Measurements from ENCODE around the gene STK33.

Gene STK33

DNA sequence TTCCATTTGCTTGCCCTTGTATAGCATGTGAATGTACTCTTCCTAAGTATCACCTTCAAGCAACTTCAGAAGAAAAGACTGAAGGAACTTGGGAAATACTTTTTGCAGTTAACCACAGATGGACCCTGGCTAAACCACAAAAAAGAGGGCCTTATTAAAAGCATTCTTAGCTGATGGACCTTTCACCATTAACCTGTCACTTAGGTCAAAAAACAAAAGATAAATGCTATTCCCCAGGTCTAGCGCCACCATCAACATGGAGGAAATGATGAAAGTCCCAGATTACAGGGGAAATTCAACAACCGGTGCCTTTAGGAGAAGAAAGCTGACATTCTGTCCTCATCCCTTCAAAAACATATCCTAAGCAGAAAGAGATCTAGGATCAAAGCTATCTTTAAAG lies 29.5 kb downstream of the STK33 start:
- in situ Hi-C loops (cut with MboI; ENCODE audit: low pct_unique_long_range_greater_than_20kb, low sequenced_read_pairs), result loop anchor here (25.0 kb wide), 1 partner anchor 327 kb away; no protein-coding TSS in a partner anchor
- no peak for DNase-seq

DNA sequence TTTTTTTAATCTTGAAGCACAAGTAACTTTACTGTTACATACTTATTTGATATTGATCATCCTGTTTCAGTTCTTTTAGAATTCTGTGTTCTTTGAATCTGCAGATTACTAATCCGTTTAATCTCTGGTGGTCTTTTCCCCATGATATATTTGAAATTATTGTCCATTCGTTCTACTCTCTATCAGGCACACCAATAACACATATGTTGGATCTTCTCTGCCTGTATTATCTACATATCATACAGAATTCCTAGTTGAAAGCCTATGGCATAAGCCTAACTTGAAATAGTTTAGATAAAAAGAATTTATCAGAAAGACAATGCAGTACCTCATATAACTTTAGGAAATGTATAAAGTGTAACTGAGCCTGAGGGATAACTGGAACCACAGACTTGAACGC lies 32.6 kb downstream of the STK33 start:
- in situ Hi-C loops (cut with MboI; ENCODE audit: low pct_unique_long_range_greater_than_20kb, low sequenced_read_pairs), result loop anchor here (25.0 kb wide), 1 partner anchor 324 kb away; no protein-coding TSS in a partner anchor
- no peak for DNase-seq

DNA sequence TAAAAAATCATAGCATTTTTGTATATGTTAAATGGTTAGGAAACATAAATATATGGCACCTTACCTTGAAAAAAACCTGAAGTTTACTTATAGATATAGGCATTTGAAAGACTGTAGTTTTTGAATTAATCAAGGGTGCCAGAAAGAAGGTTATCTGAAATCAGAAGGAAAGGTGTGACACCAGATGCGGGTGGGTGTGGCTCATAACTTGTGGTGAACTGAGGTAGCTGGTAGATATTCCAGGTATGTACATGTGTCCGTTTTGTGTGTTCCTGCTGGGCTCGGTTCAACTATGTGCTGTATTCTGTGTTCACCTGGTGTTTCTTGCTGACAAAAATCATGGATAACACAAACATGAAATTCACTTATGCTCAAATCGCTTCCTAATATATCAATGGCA lies 35.6 kb downstream of the STK33 start:
- DNase-seq, result no peak
- in situ Hi-C loops (cut with MboI; ENCODE audit: low pct_unique_long_range_greater_than_20kb, low sequenced_read_pairs), result loop anchor here (25.0 kb wide), 1 partner anchor 321 kb away; no protein-coding TSS in a partner anchor

DNA sequence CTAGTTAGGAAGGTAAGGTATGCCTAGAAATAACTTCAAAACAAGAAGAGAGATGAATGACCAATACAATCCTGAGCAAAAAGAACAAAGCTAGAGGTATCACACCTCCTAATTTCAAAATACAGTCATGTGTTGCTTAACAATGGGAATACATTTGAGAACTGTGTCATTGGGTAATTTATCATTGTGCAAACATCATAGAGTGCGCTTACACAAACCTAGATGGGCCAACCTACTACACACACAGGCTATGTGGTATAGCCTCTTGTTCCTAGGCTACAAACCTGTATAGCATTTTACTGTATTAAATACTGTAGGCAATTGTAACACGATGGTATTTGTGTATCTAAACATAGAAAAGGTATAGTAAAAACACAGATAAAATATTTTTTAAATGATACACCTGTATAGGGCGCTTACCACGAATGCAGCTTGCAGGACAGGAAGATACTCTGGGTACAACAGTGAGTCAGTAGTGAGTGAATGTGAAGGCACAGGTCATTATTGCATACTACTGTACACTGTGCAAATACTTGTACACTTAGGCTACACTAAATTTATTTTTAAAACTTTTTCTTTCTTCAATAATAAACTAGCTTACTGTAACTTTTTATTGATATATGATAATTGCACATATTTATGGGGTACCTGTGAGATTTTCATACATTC lies 48.2 kb downstream of the STK33 start:
- no peak for DNase-seq

DNA sequence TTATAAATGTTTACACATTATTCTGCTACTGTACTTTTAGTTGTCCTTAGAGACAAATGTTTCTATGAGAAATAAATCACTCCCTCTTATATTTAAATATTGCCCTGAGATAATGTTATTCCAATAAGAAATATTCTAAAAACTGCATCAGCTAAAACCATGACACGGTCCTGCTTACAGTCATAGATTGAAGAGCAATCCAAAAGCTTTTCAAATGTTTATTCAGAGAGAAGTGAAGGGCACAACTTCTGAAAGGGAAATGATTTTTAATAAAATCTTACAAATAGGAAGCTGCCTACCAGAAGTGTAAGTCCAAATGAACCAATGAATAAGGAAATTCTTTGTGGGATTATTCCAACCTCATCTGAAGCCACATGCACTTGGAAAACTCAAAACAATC lies 49.2 kb downstream of the STK33 start:
- no peak for DNase-seq
- in situ Hi-C loops (cut with MboI; ENCODE audit: low pct_unique_long_range_greater_than_20kb, low sequenced_read_pairs), result no loop called here

More for the DNA sequence above, 48.2 kb downstream of the STK33 start:
- in situ Hi-C loops (cut with MboI; ENCODE audit: low pct_unique_long_range_greater_than_20kb, low sequenced_read_pairs), result no loop called here

DNA sequence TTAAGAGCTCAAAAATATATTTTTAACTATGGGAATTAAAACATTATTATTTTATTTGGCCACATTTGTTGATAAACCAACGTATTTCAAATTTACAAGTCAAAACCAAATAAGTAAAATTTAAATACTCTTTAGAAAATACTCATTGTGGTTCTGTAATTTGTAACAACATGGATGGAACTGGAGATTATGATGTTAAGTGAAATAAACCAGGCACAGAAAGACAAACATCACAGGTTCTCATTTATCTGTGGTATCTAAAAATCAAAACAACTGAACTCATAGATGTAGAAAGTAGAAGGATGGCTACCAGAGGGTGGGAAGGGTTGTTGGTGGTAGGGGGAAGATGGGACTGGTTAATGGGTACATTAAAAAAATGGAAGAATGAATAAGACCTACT lies 50.8 kb downstream of the STK33 start:
- in situ Hi-C loops (cut with MboI; ENCODE audit: low pct_unique_long_range_greater_than_20kb, low sequenced_read_pairs), result no loop called here
- DNase-seq, result no peak

DNA sequence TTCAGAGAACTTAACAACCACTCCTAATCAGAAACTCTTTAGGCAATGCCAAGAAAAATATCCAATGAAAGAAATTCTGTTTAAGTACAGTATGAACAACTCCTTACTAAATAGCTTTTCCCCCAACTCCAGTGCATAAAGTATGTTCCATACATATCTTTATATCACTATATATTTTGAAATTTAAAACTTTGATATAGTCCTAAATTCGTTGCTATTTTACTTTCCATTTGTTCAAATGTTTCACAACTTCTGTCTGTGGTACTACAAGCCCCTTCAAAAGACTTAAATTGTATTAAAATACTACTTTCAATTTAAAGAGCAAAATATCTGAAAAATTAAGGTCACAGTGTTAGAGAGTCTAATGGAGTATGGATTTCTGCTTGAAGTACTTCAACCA lies 52.6 kb downstream of the STK33 start:
- in situ Hi-C loops (cut with MboI; ENCODE audit: low pct_unique_long_range_greater_than_20kb, low sequenced_read_pairs), result no loop called here
- no peak for DNase-seq

DNA sequence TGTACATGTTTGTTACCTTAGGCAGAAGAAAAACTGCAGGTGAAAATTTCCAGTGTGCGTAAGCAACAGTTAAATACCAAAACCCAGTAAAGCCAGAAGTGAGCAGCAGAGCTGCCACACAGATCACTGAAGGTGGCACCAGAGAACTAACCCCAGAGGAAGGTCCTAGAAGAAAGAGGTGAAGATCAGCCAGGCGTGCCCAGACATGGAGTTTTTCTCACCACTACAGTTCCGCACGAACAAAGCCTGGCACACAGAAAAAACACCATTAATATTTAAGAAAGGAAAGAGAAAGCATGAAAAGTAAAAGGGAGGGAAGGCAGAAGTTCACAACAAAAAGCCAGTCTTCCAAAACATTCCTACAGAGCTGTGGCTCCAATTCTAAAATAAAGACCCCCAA lies 60.7 kb downstream of the STK33 start:
- in situ Hi-C loops (cut with MboI; ENCODE audit: low pct_unique_long_range_greater_than_20kb, low sequenced_read_pairs), result no loop called here
- DNase-seq, result no peak

DNA sequence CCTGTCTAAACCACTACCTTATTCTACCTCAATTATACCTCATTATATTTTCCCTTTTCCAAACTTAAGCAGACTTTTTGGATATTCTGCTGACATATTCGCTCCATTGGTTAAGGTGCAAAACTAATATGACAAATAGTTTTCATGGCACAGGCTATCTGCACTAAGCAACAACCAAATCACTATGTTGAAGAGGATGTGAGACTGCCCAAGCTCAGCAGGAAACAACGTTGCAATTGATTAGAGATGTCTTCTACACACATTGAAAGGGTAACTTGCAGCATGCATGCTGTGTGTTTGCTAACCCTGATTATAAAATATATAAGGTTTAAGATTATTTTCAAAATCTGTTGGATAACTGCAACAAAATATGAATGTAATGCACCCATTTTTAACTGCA lies 61.6 kb downstream of the STK33 start:
- in situ Hi-C loops (cut with MboI; ENCODE audit: low pct_unique_long_range_greater_than_20kb, low sequenced_read_pairs), result no loop called here
- no peak for DNase-seq

DNA sequence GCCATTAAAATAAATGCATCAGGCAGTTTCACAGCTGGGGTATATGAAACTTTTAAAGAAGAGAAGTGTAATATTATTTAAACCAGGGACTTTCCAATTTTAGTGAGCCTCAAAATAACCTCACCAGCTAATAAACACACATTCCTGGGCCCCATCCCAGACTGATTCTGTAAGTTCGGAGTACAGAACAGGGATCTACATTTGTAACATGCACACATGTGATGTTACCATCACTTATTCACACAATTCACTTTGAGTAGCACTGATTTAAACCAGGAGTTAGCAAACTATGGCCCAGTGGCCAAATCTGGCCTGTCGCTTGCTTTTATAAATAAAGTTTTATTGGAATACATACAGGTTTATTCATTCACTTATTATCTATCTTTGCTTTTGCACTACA lies 62.0 kb downstream of the STK33 start:
- in situ Hi-C loops (cut with MboI; ENCODE audit: low pct_unique_long_range_greater_than_20kb, low sequenced_read_pairs), result no loop called here
- no peak for DNase-seq

DNA sequence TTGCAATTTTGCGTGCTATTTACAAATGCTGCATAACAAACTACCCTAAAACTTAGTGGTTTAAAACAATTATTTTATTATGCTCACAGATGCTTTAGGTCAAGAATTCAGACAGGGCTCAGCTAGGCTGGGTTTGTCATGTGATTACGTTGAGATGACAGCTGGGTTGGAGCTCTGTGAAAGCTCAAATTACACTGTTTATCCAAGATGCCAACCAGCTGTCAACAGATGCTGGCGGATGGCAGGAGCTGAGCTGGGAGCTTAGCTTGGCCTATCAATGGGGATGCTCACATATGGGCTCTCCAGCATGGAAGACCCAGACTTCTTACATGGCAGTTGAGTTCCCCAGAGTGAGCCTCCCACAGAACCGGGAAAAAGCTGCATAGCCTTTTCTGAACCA lies 62.7 kb downstream of the STK33 start:
- no peak for DNase-seq
- in situ Hi-C loops (cut with MboI; ENCODE audit: low pct_unique_long_range_greater_than_20kb, low sequenced_read_pairs), result no loop called here

DNA sequence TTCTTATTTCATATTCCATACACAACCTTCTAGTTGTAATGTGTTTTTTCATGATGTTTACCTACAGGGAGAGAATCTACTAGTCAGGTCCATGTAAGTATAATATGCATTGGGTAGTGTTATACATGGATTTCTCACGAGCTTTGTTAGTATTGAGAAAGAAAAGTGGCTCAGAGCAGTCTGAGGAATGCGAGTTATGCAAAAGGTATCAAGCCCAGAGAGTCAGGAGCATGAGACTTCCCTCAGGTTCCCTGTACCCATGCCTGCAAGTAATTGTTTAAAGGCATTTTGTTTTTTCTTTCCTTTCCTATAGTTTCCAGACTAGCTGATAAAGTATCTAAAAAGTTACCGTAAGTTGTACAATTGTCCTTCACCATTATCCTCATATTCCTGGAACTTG lies 66.1 kb downstream of the STK33 start:
- no peak for DNase-seq
- in situ Hi-C loops (cut with MboI; ENCODE audit: low pct_unique_long_range_greater_than_20kb, low sequenced_read_pairs), result no loop called here

DNA sequence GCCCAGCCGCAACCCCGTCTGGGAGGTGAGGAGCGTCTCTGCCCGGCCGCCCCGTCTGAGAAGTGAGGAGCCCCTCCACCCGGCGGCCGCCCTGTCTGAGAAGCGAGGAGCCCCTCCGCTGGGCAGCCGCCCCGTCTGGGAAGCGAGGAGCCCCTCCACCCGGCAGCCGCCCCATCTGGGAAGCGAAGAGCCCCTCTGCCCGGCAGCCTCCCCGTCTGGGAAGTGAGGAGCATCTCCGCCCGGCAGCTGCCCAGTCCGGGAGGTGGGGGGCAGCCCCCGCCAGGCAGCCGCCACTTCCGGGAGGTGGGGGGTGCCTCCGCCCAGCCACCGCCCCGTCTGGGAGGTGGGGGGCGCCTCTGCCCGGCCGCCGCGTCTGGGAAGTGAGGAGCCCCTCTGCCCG lies 70.6 kb downstream of the STK33 start:
- in situ Hi-C loops (cut with MboI; ENCODE audit: low pct_unique_long_range_greater_than_20kb, low sequenced_read_pairs), result no loop called here
- DNase-seq, result no peak

DNA sequence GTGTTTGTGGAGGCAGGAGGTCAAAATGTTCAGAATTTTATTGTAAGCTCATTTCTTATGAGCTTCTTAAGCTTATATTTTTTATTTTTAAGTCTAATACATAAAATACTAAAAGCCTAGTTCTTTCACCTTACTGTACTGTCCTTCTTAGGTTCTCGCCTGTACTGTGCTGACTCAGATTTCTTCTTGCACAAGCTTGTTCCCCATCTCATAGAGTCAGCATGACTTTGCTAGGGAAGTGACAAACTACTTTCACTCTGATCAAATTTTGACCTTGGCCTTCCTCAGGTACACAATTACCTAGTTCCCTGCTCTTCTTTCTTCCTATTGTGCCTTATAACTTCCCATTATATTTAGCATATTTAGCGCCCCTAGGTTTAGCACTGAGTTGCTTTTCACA lies 81.5 kb downstream of the STK33 start:
- in situ Hi-C loops (cut with MboI; ENCODE audit: low pct_unique_long_range_greater_than_20kb, low sequenced_read_pairs), result no loop called here
- no peak for DNase-seq

DNA sequence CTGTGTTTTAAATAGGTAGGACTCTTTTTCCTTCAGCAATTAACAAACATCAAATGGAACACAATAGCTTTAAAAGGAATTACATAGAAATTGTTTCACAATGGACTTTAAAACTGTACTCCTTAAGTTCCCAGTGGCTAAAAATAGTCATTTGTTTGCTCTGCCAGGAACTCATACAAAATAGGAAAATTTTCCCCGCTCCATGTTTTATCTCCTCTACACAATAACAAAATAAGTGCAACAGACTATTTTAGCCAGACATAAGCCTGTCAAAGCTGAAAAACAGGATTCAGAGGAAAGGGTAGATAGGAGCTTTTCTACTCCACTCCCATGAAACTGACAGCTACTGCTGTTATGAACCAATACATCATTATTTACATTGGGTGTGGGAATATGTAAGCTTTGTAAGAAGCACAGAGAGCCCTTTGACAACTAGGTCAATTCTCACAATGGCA lies 90.1 kb downstream of the STK33 start:
- DNase-seq, result no peak
- in situ Hi-C loops (cut with MboI; ENCODE audit: low pct_unique_long_range_greater_than_20kb, low sequenced_read_pairs), result no loop called here

DNA sequence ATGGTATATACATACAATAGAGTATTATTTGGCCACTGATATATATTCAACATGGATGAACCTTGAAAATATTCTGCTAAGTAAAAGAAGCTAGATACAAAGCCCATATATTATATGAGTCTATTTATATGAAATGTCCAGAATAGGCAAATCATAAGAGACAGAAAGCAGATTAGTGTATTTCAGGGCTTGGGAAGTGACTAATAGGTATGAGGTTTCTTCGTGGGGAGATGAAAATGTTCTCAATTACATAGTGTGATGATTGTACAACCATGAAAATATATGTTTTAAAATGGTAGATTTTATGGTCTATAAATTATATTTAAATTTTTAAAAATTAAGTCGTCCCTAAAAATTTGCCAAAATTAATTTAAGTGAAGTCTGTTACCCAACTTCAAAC lies 92.2 kb downstream of the STK33 start:
- in situ Hi-C loops (cut with MboI; ENCODE audit: low pct_unique_long_range_greater_than_20kb, low sequenced_read_pairs), result no loop called here
- DNase-seq, result no peak

DNA sequence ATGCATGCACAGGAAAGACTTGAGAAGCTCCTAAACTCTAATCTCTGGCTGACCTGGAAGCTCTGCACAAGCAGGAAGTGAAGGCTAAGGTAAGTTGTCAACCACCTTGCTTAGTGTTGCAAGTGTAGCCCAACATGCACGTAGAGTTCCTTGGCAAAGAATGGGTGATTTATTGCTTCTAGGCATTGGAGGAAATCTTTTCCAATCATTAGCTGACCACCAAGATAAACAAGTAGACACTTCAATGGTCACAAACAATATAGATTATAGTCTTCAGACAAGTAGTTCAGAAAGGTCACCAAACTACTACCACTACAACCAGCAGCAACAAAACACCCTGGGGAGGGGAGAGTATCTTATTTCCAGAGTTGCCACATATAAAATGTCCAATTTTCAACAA lies 105.6 kb downstream of the STK33 start:
- DNase-seq, result no peak
- in situ Hi-C loops (cut with MboI; ENCODE audit: low pct_unique_long_range_greater_than_20kb, low sequenced_read_pairs), result no loop called here

DNA sequence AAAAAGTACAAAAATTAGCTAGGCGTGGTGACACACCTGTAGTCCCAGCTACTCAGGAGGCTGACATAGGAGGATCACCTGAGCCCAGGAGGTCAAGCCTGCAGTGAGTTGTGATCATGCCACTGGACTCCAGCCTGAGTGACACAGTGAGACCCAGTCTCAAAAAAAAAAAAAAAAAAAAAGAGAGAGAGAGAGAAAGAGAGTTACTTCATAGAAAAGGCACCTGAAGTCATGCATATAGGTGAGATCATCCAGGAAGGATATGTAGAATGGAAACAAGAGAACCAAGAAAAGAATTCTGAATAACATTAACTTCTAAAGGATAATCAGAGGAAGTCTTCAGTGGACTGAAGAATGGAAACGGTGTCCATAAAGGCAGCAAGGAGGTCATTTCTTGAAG lies 106.8 kb downstream of the STK33 start:
- DNase-seq, result no peak
- in situ Hi-C loops (cut with MboI; ENCODE audit: low pct_unique_long_range_greater_than_20kb, low sequenced_read_pairs), result no loop called here

DNA sequence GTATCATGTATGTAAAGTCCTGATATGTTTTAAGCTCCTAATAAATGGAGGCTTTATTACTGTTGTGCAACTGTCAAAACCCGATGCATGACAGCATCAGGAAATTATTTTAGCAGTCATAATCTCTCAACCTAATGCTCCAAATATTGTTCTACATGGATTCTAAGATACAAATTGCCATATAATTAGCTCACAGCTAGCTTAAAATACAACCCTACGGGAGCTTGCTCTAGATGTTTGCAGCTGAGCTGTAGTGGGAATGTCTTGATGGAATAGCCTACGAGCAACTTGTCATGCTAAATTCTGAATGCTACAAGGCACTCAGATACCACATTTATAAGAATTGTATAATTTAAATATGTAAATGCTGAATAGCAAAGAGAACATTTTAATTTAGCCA lies 109.8 kb downstream of the STK33 start:
- in situ Hi-C loops (cut with MboI; ENCODE audit: low pct_unique_long_range_greater_than_20kb, low sequenced_read_pairs), result no loop called here
- no peak for DNase-seq

DNA sequence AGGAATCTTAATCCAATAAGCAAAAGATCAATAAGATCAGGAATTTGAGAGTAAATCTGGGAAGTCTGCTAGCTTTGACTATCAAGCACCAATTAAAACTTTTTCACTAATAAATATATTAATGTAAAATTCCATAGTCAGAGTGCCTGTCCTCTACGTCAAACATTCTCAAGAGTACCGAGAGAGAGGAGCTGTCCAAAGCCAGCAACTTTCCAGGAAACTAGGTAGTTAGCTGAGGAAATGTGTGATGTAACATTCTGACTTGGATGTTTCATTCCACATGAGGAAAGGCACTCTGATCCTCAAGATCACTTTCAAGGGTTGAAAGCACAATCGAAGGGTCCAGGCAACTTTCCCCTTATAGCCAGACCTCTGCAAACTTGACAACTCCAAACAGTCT lies 113.2 kb downstream of the STK33 start:
- in situ Hi-C loops (cut with MboI; ENCODE audit: low pct_unique_long_range_greater_than_20kb, low sequenced_read_pairs), result no loop called here
- no peak for DNase-seq

DNA sequence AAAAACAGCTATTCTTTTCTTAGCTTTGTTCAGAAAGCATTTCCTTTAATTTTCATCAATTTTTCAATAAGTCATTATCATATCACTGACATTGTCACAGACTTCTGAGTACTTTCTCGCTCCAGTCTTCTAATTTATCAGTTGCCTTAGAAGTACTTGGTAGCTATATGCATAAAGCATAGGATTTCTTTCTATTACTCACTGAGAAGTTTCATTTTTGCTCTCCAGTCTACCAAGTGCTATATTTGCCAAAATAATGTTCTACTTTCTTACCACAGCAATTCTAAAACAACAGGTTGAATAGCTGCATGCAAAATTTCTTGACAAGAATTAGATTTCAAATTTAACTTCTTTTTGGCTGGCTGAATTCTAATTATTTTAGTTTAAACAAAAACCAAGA lies 116.3 kb downstream of the STK33 start:
- in situ Hi-C loops (cut with MboI; ENCODE audit: low pct_unique_long_range_greater_than_20kb, low sequenced_read_pairs), result no loop called here
- no peak for DNase-seq

Measured in KBM-7 (cell line).